GM20000 (cell line): ENCODE measurements around the gene INO80E.

Experiments used
- DNase-seq: peaks from one replicate; pipeline ENCODE4 v3.0.0; 2012; ENCODE audit warnings: low spot score
- CTCF ChIP-seq: IDR thresholded peaks from 2 replicates; pipeline ENCODE4 v1.5.1; 2012; ENCODE audit warnings: mild to moderate bottlenecking, control low read depth; ENCODE audit errors: extremely low read depth, missing control alignments

The INO80E gene

GRCh38 chr16:30025574-30025973, 29.5 kb downstream of the INO80E start:
- DNase-seq: no peak
- no peak for TF ChIP-seq CTCF

- TF ChIP-seq CTCF: no peak
- no peak for DNase-seq
These were observed 30.4 kb downstream of the INO80E start for GRCh38 chr16:30026449-30026848.

- no peak for TF ChIP-seq CTCF
- DNase-seq: no peak
These were observed 31.8 kb downstream of the INO80E start for GRCh38 chr16:30027588-30028437.

GRCh38 chr16:30028438-30029076, 32.5 kb downstream of the INO80E start:
- no peak for TF ChIP-seq CTCF
- DNase-seq: peak; percentile 30

GRCh38 chr16:30030011-30030685, 34.1 kb downstream of the INO80E start:
- TF ChIP-seq CTCF: no peak
- no peak for DNase-seq

- DNase-seq: no peak
These were observed 34.9 kb downstream of the INO80E start, which contains the start of gene TLCD3B for GRCh38 chr16:30030841-30031413. Gene TLCD3B, minus strand, starts transcription at chr16:30031271. Its CDS starts 744 bp downstream, at chr16:30030527.

More at GRCh38 chr16:30030841-30031413, 34.9 kb downstream of the INO80E start, which contains the start of gene TLCD3B:
- TF ChIP-seq CTCF: no peak
